IMR-90 (cell line): ENCODE measurements around the gene UGT1A7. TPM values are rescaled to one million over a fixed set of nuclear protein-coding genes. Genes with fewer than 3 reads are reported as not detected.

Experiments used
- ATAC-seq: fragments of 200-7000 bp; cut with Tn5 transposase; 2 replicates; pipeline ENCODE4 v1.9.1; 2020; ENCODE audit warnings: low read depth, mild to moderate bottlenecking, moderate library complexity
- BruUV-seq: library from RNA; stranded (reverse); fragments of 400-500 nt; replicated peaks from 2 replicates; lab custom pipeline; 2021; lab: Mats Ljungman, UMichigan
- CTCF ChIA-PET: fragments of 300-600 bp; formaldehyde crosslinking; extraction: SDS; loops from one replicate; lab custom pipeline; 2021; ENCODE audit warnings: antibody characterized with exemption; lab: Yijun Ruan, JAX
- POLR2A ChIA-PET: fragments of 300-600 bp; sonication (Branson Sonifier 250); formaldehyde crosslinking; loops from one replicate; lab custom pipeline; 2022; ENCODE audit warnings: antibody characterized with exemption; ENCODE audit not compliant: unreplicated experiment; lab: Charles Lee
- DNase-seq: peaks from one replicate; pipeline ENCODE4 v3.0.0; 2013
- H2AFZ ChIP-seq: replicated peaks from 2 replicates; pipeline ENCODE3; 2013; ENCODE audit warnings: low read length, mild to moderate bottlenecking; ENCODE audit not compliant: poor library complexity
- H2AK5ac ChIP-seq: 2 replicates; pipeline ENCODE4 v1.6.1; 2013; ENCODE audit warnings: low read depth, low read length, inconsistent platforms
- H2AK9ac ChIP-seq: replicated peaks from 2 replicates; pipeline ENCODE3; 2013; ENCODE audit warnings: mild to moderate bottlenecking, low read depth, low read length, moderate library complexity; ENCODE audit not compliant: poor library complexity
- H2BK120ac ChIP-seq: 2 replicates; pipeline ENCODE4 v1.6.1; 2013; ENCODE audit warnings: low read depth, low read length, inconsistent platforms
- H2BK15ac ChIP-seq: 3 replicates; pipeline ENCODE4 v1.6.1; 2013; ENCODE audit warnings: low read depth, low read length, inconsistent platforms
- H2BK20ac ChIP-seq: 2 replicates; pipeline ENCODE4 v1.6.1; 2013; ENCODE audit warnings: low read depth, mild to moderate bottlenecking, inconsistent platforms, low read length, moderate library complexity
- H2BK5ac ChIP-seq: 2 replicates; pipeline ENCODE4 v1.6.1; 2013; ENCODE audit warnings: mild to moderate bottlenecking, low read depth, low read length, inconsistent platforms; ENCODE audit not compliant: poor library complexity, severe bottlenecking
- H3K14ac ChIP-seq: replicated peaks from 2 replicates; pipeline ENCODE4 v1.6.1; 2013; ENCODE audit warnings: low read depth, low read length, inconsistent platforms
- H3K18ac ChIP-seq: 2 replicates; pipeline ENCODE4 v1.6.1; 2013; ENCODE audit warnings: low read depth, low read length, control low read depth
- H3K23ac ChIP-seq: 2 replicates; pipeline ENCODE4 v1.6.1; 2013; ENCODE audit warnings: low read depth, low read length, inconsistent platforms
- H3K27ac ChIP-seq: 2 replicates; pipeline ENCODE4 v1.5.1; 2013; ENCODE audit warnings: mild to moderate bottlenecking, control low read depth, low read length; ENCODE audit not compliant: insufficient read depth
- H3K27me3 ChIP-seq: 2 replicates; pipeline ENCODE4 v1.6.1; 2013; ENCODE audit warnings: low read length; ENCODE audit not compliant: control insufficient read depth, insufficient read depth
- H3K36me3 ChIP-seq: 2 replicates; pipeline ENCODE4 v1.6.1; 2013; ENCODE audit warnings: low read length, mixed read lengths; ENCODE audit not compliant: control insufficient read depth, insufficient read depth
- H3K4ac ChIP-seq: 2 replicates; pipeline ENCODE4 v1.6.1; 2013; ENCODE audit warnings: low read depth, low read length, inconsistent platforms
- H3K4me1 ChIP-seq: 2 replicates; pipeline ENCODE4 v1.6.1; 2013; ENCODE audit warnings: low read length, mixed read lengths; ENCODE audit not compliant: control insufficient read depth, insufficient read depth
- H3K4me2 ChIP-seq: 2 replicates; pipeline ENCODE4 v1.6.1; 2013; ENCODE audit warnings: low read depth, mild to moderate bottlenecking, control low read depth, low read length, moderate library complexity
- H3K4me3 ChIP-seq: 2 replicates; pipeline ENCODE4 v1.5.1; 2013; ENCODE audit warnings: low read depth, mild to moderate bottlenecking, control low read depth, low read length, moderate library complexity; ENCODE audit not compliant: insufficient read depth
- H3K56ac ChIP-seq: 2 replicates; pipeline ENCODE4 v1.6.1; 2013; ENCODE audit warnings: low read length, inconsistent platforms; ENCODE audit not compliant: insufficient read depth; ENCODE audit errors: extremely low read depth
- H3K79me1 ChIP-seq, 2 experiments: 2 replicates each; pipeline ENCODE4 v1.6.1; 2013; ENCODE audit warnings: low read length in 2 of 2, inconsistent platforms in 1 of 2, low read depth in 1 of 2
- H3K9ac ChIP-seq: 2 replicates; pipeline ENCODE4 v1.6.1; 2013; ENCODE audit warnings: low read depth, low read length, control low read depth
- H3K9me1 ChIP-seq: 2 replicates; pipeline ENCODE4 v1.6.1; 2013; ENCODE audit warnings: low read length, inconsistent platforms; ENCODE audit not compliant: insufficient read depth
- H3K9me3 ChIP-seq: 2 replicates; pipeline ENCODE4 v1.6.1; 2013; ENCODE audit warnings: low read length; ENCODE audit not compliant: control insufficient read depth, insufficient read depth
- H4K20me1 ChIP-seq: 2 replicates; pipeline ENCODE4 v1.6.1; 2013; ENCODE audit warnings: low read length, inconsistent platforms; ENCODE audit not compliant: insufficient read depth
- H4K5ac ChIP-seq: 2 replicates; pipeline ENCODE4 v1.6.1; 2013; ENCODE audit warnings: mild to moderate bottlenecking, low read depth, low read length, control low read depth
- H4K8ac ChIP-seq, 2 experiments: 2 replicates each; pipeline ENCODE4 v1.6.1; 2013; ENCODE audit warnings: low read depth in 2 of 2, low read length in 2 of 2, control low read depth in 1 of 2, inconsistent platforms in 1 of 2
- H4K91ac ChIP-seq: 2 replicates; pipeline ENCODE4 v1.6.1; 2013; ENCODE audit warnings: low read depth, low read length, inconsistent platforms; ENCODE audit not compliant: insufficient read depth
- CEBPB ChIP-seq: IDR thresholded peaks from 2 replicates; pipeline ENCODE4 v1.6.1; 2012; ENCODE audit warnings: low read depth, low read length, improper control_type of control experiment
- MXI1 ChIP-seq: IDR thresholded peaks from 2 replicates; pipeline ENCODE4 v1.6.1; 2012; ENCODE audit warnings: low read depth, mild to moderate bottlenecking, low read length, moderate library complexity, borderline replicate concordance
- WGBS, 2 experiments: methylation state at CpG; one replicate each; pipeline versions ENCODE4 v1.1.5 to v1.1.7; 2013; ENCODE audit warnings: missing lambda C conversion rate in 2 of 2; ENCODE audit not compliant: insufficient read length in 1 of 2; ENCODE audit errors: extremely low coverage in 2 of 2; 5-methylcytosine and 5-hydroxymethylcytosine counted together
- dilution Hi-C: fragments of 300-500 bp; cut with HindIII; formaldehyde crosslinking; loops from one replicate; pipeline ENCODE4 v1.14.3; 2018; ENCODE audit warnings: low sequenced_read_pairs; ENCODE audit not compliant: unreplicated experiment
- in situ Hi-C: fragments of 300-500 bp; cut with MboI; formaldehyde crosslinking; loops from 3 replicates; pipeline ENCODE4 v1.14.3; 2019; ENCODE audit warnings: low sequenced_read_pairs, inconsistent platforms, mixed read lengths
- intact Hi-C: fragments of 100-400 bp; cut with micrococcal nuclease; formaldehyde crosslinking; loops from 2 replicates; pipeline ENCODE4 v1.10.0; 2022
- polyA plus RNA-seq, 3 experiments: library from polyadenylated mRNA; depleted of rRNA; stranded (reverse); fragments of >200 nt; gene quantifications; 2 replicates each; pipeline ENCODE4 v1.2.3, GENCODE V29; 2012; ENCODE audit warnings: low replicate concordance in 1 of 3
- total RNA-seq: library from RNA; depleted of rRNA; stranded (reverse); fragments of >200 nt; gene quantifications from 2 replicates; pipeline ENCODE4 v1.2.3, GENCODE V29; 2012
- TF ChIP-seq, protein P1 (sequence below): conservative IDR thresholded peaks from 2 replicates; pipeline ENCODE4 v1.5.1; 2012; ENCODE audit warnings: mild to moderate bottlenecking, low read depth, low read length, improper control_type of control experiment

Gene UGT1A7
- total and polyA plus RNA-seq, 2 of the 4 experiments (the other 2 are of a cell fraction) = not detected

DNA sequence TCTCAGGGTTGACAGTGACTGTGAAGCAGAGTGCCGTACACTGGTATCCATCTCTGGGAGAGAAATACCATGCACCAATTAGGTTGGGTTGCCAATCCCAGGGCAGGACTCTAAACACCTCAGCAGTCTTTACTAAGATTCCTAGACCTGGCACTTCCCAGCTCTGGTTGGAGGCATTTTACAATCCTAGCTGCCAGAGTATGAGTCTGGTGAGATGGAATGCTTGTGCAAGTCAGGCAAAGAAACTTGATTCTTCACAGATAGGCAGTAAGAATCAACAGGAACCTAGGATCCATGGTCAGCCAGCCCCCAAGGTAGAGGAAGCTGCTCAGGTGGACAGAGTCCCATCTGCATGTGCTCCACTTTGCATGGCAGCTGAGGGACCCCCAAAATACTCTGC, 25.0 kb downstream of the UGT1A7 start:
- peak overlapping the region; percentile 43 for H2AFZ ChIP-seq
- H3K56ac ChIP-seq = no peak overlapping the region
- no peak overlapping the region for H3K14ac ChIP-seq
- H3K36me3 ChIP-seq = no peaks in the 10 kb centered on the region
- no peak overlapping the region; the same call in 1 of the 2 replicates for H3K4ac ChIP-seq
- no peaks in the 10 kb centered on the region for H3K9me1 ChIP-seq
- no peaks in the 10 kb centered on the region for H3K27me3 ChIP-seq
- intact Hi-C loops (no loop called here), dilution Hi-C loops (no loop called here), in situ Hi-C loops (no loop called here)
- H4K91ac ChIP-seq = peak overlapping the region; percentile 57; the same call in 1 of the 2 replicates
- TF ChIP-seq MXI1 (no peak), CEBPB (0 out of 2 replicates have a peak, but pooled peaks have one; percentile 20)
- TF ChIP-seq, protein P1, sequence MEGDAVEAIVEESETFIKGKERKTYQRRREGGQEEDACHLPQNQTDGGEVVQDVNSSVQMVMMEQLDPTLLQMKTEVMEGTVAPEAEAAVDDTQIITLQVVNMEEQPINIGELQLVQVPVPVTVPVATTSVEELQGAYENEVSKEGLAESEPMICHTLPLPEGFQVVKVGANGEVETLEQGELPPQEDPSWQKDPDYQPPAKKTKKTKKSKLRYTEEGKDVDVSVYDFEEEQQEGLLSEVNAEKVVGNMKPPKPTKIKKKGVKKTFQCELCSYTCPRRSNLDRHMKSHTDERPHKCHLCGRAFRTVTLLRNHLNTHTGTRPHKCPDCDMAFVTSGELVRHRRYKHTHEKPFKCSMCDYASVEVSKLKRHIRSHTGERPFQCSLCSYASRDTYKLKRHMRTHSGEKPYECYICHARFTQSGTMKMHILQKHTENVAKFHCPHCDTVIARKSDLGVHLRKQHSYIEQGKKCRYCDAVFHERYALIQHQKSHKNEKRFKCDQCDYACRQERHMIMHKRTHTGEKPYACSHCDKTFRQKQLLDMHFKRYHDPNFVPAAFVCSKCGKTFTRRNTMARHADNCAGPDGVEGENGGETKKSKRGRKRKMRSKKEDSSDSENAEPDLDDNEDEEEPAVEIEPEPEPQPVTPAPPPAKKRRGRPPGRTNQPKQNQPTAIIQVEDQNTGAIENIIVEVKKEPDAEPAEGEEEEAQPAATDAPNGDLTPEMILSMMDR = no peak
- ATAC-seq (peak; percentile 54), DNase-seq (peak; percentile 55)
- ChIA-PET CTCF (interaction anchor here (0.6 kb wide), 1 partner anchor 105 kb away, joined by 7 read pairs; no protein-coding TSS in a partner anchor), POLR2A (no interaction called here)
- no TSS peak for BruUV-seq
- no peak overlapping the region for H3K9ac ChIP-seq
- H3K9me3 ChIP-seq = no peaks in the 10 kb centered on the region
- H2BK20ac ChIP-seq = peak overlapping the region; percentile 38; the same call in 1 of the 2 replicates
- no CpG with 5 or more reads among the region's 1 CpG for WGBS, 2 experiments
- no peaks in the 10 kb centered on the region for H4K20me1 ChIP-seq
- H3K4me3 ChIP-seq = no peak overlapping the region
- peak overlapping the region in 1 of 2 experiments; percentile 16; a peak in 1 of 4 replicates for H4K8ac ChIP-seq
- H2BK5ac ChIP-seq = peak overlapping the region; percentile 25
- H2AK5ac ChIP-seq = no peak overlapping the region
- no peak overlapping the region for H2AK9ac ChIP-seq
- no peak overlapping the region; the same call in 2 of the 3 replicates for H2BK15ac ChIP-seq
- peak overlapping the region; percentile 24; the same call in 1 of the 2 replicates for H4K5ac ChIP-seq
- H3K27ac ChIP-seq = no peak overlapping the region
- peak overlapping the region; percentile 66; the same call in 1 of the 2 replicates for H3K18ac ChIP-seq
- H3K23ac ChIP-seq = no peak overlapping the region
- H3K4me2 ChIP-seq = no peak overlapping the region
- peak overlapping the region; percentile 64 for H2BK120ac ChIP-seq
- H3K4me1 ChIP-seq = peaks cover 9% of the 10 kb centered on the region
- H3K79me1 ChIP-seq = no peaks in the 10 kb centered on the region
